GM13977 (cell line): ENCODE results near the gene MTMR10.

Source experiments
- DNase-seq: peaks from one replicate; pipeline ENCODE4 v3.0.0; 2012; ENCODE audit warnings: low spot score
- CTCF ChIP-seq: IDR thresholded peaks from 2 replicates; pipeline ENCODE4 v1.5.1; 2012; ENCODE audit warnings: mild to moderate bottlenecking, control low read depth; ENCODE audit not compliant: insufficient read depth; ENCODE audit errors: extremely low read depth, missing control alignments
- in situ Hi-C: fragments of 300-500 bp; cut with MboI; formaldehyde crosslinking; loops from one replicate; pipeline ENCODE4 v1.12.0; 2022; ENCODE audit warnings: low sequenced_read_pairs, low pct_unique_long_range_greater_than_20kb, mixed read lengths, inconsistent platforms; ENCODE audit not compliant: unreplicated experiment

The MTMR10 gene

GRCh38 chr15:30990036-30990435 is 1.4 kb downstream of the MTMR10 start:
- TF ChIP-seq CTCF: no peak
- in situ Hi-C loops: no loop called here
- no peak for DNase-seq

GRCh38 chr15:30985081-30985531 is 6.3 kb downstream of the MTMR10 start:
- no peak for TF ChIP-seq CTCF
- in situ Hi-C loops: no loop called here

GRCh38 chr15:30984542-30984941 is 6.9 kb downstream of the MTMR10 start:
- in situ Hi-C loops: no loop called here
- TF ChIP-seq CTCF: no peak
- DNase-seq: no peak

More at GRCh38 chr15:30985081-30985531, 6.3 kb downstream of the MTMR10 start:
- DNase-seq: no peak

- no peak for DNase-seq
- TF ChIP-seq CTCF: no peak
- in situ Hi-C loops: no loop called here
These were observed 7.3 kb downstream of the MTMR10 start for GRCh38 chr15:30984118-30984517.

- in situ Hi-C loops: no loop called here
- DNase-seq: no peak
These were observed 12.0 kb downstream of the MTMR10 start for GRCh38 chr15:30979457-30979856.

GRCh38 chr15:30978328-30978727 is 13.1 kb downstream of the MTMR10 start:
- in situ Hi-C loops: no loop called here
- no peak for TF ChIP-seq CTCF
- DNase-seq: no peak

More at GRCh38 chr15:30979457-30979856, 12.0 kb downstream of the MTMR10 start:
- no peak for TF ChIP-seq CTCF

GRCh38 chr15:30974112-30974511 is 17.3 kb downstream of the MTMR10 start:
- TF ChIP-seq CTCF: no peak
- DNase-seq: no peak
- in situ Hi-C loops: no loop called here
